ENCODE measurements around the gene IL27RA.

The IL27RA gene

DNA sequence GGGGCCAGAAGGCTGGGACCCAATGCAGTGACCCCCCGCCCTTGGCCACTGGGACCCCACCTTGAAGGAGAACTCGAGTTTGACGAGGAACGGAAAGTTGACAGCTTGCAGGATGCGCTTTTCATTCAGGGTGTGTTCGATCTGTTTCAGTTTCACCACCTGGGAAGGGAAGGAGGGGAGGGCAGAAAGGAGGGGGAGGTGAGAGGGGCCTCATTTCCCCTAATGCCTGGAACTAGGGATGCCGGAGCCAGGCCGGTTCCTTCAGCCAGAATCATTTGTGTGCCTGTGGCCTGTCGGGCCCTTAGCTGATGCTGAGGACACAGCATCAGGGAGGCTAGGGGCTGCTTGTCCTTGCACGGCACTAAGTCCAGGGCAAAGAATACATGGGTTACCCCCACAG lies 71.2 kb downstream of the IL27RA start:
- no peaks in the 10 kb centered on the region for H3K79me2 ChIP-seq (ENCODE audit: control insufficient read depth, insufficient read depth, low read length, unreplicated experiment)
- no peaks in the 10 kb centered on the region for H3K36me3 ChIP-seq (ENCODE audit: insufficient read depth, low read length)
- no peak overlapping the region for H2AFZ ChIP-seq (ENCODE audit: low read length, unreplicated experiment)
- H3K4me1 ChIP-seq (ENCODE audit: control insufficient read depth, insufficient read depth, low read length, unreplicated experiment), result peaks cover 5% of the 10 kb centered on the region
- H3K27ac ChIP-seq (ENCODE audit: low read depth, low read length), result peak overlapping the region; percentile 19; the same call in 1 of the 2 replicates
- H3K4me3 ChIP-seq (ENCODE audit: low read depth, low read length), result no peak overlapping the region
- H3K27me3 ChIP-seq (ENCODE audit: insufficient read depth, low read length), result no peaks in the 10 kb centered on the region
